HUDEP-2 (cell line): ENCODE measurements around the gene ZDHHC3.
"Not testable (repeated sequence)": the region's sequence is repeated elsewhere in the genome, so short reads cannot be mapped to it uniquely, and the experiment has no call there.

ENCODE experiments used
- DNase-seq, 76 experiments: peaks; one replicate each; lab custom pipeline; 2025; ENCODE audit not compliant: unreplicated experiment in 76 of 76; lab: John Stamatoyannopoulos, UW

ZDHHC3 gene

DNA sequence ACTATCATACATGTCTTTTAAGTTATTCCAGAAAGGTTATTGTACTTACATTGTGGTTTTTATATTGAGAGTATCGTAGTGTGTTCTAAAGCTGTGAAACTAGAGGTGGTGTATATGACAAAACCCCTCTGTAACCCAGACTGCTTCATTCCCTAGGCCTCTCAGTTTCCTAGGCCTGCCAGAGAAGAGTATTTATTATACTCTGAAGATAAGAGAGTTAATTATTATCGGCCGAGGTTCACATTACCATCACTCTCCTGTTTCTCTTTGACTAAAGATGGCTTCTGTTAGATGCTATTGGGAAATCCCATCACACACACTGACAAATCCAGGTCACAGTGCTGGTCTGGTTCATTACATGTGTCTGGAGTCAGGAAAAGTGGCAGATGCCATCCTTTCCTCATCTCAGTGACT, 20.6 kb upstream of the ZDHHC3 start:
- DNase-seq, result no peak

GRCh38 chr3:44995142-44995770, 19.3 kb upstream of the ZDHHC3 start:
- no peak for DNase-seq

- DNase-seq, result no peak
Observed at GRCh38 chr3:44993471-44994205, 17.7 kb upstream of the ZDHHC3 start.

- peak in 8 of 76 experiments; percentile 3 to 36 (median 10) for DNase-seq
Observed at GRCh38 chr3:44992555-44993470, 16.8 kb upstream of the ZDHHC3 start.

DNA sequence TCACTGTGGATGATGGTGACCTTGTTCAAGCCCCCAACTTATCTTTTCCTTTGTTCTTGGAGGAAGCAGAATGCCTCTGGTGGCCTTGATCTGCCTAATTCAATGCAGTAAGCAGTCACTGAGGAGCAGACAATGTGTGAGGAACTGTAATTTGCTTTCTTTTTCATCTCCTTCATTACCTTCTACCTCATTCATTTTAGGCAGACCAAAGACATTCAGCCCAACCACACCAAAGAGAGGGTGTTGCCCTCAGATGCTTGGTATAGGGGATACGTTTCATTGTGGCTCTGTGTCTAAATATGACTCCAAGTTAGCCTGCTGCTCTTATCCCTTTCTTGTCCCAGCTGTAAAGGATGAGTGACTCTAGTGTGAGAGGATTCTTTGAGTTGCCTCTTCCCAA, 15.4 kb upstream of the ZDHHC3 start:
- DNase-seq, result no peak

DNA sequence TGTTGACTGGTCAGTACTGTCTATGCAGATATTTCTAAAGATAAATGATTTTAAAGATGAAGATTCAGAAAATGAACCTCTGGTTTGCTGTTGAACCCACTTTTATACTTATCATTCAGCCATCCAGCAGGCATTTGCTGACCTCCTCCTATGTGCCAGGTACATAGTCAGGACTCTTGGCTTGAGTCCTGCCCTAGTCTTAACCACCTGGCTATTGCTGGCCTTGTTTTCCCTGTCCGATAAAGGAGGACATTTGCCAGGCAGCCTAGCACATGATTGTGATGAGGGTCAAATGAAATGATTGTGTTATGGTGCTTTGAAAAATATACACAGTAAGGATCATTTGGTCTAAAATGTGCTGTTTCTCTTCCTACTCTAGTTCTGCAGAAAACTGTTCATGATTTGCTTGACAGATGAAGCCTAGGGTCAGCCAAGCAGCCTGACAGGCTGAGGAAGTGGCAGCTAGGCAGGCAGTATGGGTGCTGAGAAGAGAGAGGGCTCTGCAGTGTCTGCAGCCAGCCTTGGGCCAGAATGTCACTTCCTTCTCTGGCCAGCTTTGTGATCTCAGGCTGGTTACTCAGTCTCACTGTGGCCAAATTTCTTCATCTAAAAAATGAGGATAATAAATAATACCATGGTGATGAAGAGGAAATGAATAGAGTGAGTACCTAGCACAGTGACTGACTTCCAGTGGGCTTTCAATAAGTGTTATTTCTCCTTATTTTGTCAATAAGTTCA, 13.8 kb upstream of the ZDHHC3 start:
- no peak for DNase-seq

GRCh38 chr3:44989141-44989540, 13.2 kb upstream of the ZDHHC3 start:
- no peak for DNase-seq

DNA sequence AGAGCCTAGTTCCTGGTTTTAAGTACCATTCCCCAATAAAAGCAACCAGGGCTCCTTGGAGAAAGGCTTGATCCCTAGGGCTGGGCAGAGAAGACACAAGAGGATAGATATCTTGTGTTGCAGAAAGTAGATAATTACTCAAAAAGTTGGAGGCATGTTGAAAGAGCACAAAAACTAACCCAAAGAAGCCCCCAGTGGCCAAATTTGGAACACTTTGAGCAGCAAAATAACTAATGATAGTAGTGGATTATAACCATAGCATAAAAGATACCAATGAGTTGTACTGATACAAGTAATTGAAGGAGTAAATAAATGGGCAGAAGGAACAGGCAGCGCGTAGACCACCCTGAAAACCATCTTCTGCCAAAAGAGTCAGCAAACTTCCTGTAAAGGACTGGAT, 12.1 kb upstream of the ZDHHC3 start:
- DNase-seq, result peak in 15 of 76 experiments; percentile 5 to 36 (median 21)

GRCh38 chr3:44987332-44987731, 11.4 kb upstream of the ZDHHC3 start:
- no peak for DNase-seq

DNA sequence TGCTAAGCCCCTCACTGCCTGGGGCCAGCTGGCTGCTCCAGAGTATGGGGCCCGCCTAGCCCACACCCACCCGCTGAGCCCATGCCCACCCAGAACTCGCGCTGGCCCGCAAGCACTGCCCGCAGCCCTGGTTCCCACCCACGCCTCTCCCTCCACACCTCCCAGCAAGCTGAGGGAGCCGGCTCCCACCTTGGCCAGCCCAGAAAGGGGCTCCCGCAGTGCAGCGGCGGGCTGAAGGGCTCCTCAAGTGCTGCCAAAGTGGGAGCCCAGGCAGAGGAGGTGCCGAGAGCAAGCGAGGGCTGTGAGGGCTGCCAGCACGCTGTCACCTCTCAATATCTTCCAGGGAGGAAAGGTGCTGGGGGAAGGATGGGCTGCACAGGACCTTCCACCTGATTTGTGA, 10.4 kb upstream of the ZDHHC3 start:
- not testable (repeated sequence) for DNase-seq

DNA sequence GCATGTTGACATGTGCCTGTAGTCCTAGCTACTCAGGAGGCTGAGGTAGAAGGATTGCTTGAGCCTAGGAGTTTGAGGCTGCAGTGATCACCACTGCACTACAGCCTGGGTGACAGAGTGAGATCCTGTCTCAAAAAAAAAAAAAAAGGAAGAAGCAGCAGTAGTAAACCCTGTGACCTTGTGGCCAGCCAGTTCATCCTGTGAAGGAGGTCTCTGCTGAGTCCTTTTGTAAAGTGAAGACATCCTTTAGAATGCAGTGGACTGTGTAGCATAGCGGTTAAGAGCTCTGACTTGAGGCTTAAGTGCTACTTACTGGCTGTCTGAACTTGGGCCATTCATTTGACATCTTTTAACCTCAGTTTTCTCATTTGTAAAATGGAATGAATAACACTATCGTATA, 8.4 kb upstream of the ZDHHC3 start:
- DNase-seq, result no peak

DNA sequence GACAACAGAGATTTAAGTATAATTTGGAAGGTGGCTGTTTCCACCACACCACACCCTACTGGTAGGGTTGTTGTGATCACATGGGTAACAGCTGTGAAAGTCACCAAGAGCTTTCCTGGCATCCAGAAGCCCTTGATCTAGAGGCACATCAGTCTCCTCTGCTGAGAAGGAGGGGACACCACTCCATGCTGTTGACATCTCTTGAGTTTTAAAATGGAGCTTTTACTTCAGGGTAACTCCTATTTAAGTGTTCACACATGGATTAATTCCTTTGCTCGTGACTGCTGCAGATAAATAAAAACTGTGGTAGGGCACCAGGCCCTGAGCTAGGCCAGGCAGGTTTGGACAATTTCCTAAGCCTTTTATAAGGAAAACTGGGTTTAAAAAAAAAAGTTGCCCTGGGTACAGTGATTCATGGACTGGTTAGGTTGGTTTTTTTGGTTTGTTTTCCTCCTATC, 7.5 kb upstream of the ZDHHC3 start:
- DNase-seq, result peak in 6 of 76 experiments; percentile 10 to 29 (median 16)

- no peak for DNase-seq
Observed at GRCh38 chr3:44982817-44983216, 6.8 kb upstream of the ZDHHC3 start.

GRCh38 chr3:44981751-44982150, 5.8 kb upstream of the ZDHHC3 start:
- peak in 5 of 76 experiments; percentile 3 to 8 (median 6) for DNase-seq

- DNase-seq, result peak in 1 of 76 experiments; percentile 18
Observed at GRCh38 chr3:44981220-44981619, 5.2 kb upstream of the ZDHHC3 start.

- DNase-seq, result no peak
Observed at GRCh38 chr3:44974416-44974815, 1.6 kb downstream of the ZDHHC3 start.

GRCh38 chr3:44970926-44971490, 5.0 kb downstream of the ZDHHC3 start:
- DNase-seq, result no peak

GRCh38 chr3:44969828-44970179, 6.2 kb downstream of the ZDHHC3 start:
- no peak for DNase-seq

- DNase-seq, result peak in 5 of 76 experiments; percentile 5 to 22 (median 13)
Observed at GRCh38 chr3:44969154-44969827, 6.7 kb downstream of the ZDHHC3 start.

- DNase-seq, result peak in 64 of 76 experiments; percentile 3 to 74 (median 40)
Observed at GRCh38 chr3:44968447-44968858, 7.5 kb downstream of the ZDHHC3 start.
